Endothelial cell (in vitro differentiated cells): ENCODE results near the gene RASGRP1. TPM values are rescaled to one million over a fixed set of nuclear protein-coding genes. Genes with fewer than 3 reads are reported as not detected.

Source experiments
- DNase-seq: peaks from one replicate; pipeline ENCODE4 v3.0.0; 2021; ENCODE audit warnings: low spot score
- H3K27ac Mint-ChIP-seq: one replicate; pipeline ENCODE4 v1.8.0; 2021; ENCODE audit warnings: mixed read lengths, inconsistent platforms; ENCODE audit not compliant: unreplicated experiment
- H3K27me3 Mint-ChIP-seq: one replicate; pipeline ENCODE4 v1.8.0; 2021; ENCODE audit warnings: mild to moderate bottlenecking, moderate library complexity, mixed read lengths, inconsistent platforms; ENCODE audit not compliant: unreplicated experiment
- H3K36me3 Mint-ChIP-seq: one replicate; pipeline ENCODE4 v1.8.0; 2021; ENCODE audit warnings: mild to moderate bottlenecking, low read depth, mixed read lengths, inconsistent platforms; ENCODE audit not compliant: unreplicated experiment
- H3K4me1 Mint-ChIP-seq: one replicate; pipeline ENCODE4 v1.8.0; 2021; ENCODE audit warnings: mild to moderate bottlenecking, mixed read lengths, inconsistent platforms; ENCODE audit not compliant: unreplicated experiment
- H3K4me3 Mint-ChIP-seq: one replicate; pipeline ENCODE4 v1.8.0; 2021; ENCODE audit warnings: mild to moderate bottlenecking, mixed read lengths, inconsistent platforms; ENCODE audit not compliant: unreplicated experiment
- H3K9me3 Mint-ChIP-seq: one replicate; pipeline ENCODE4 v1.8.0; 2021; ENCODE audit warnings: mixed read lengths, inconsistent platforms; ENCODE audit not compliant: unreplicated experiment
- total RNA-seq: library from RNA; stranded (reverse); fragmentation: NEBNext Ultra II Directional; extraction: Animal tissue kit (Norgen Biotek cat#: 25700); gene quantifications from one replicate; pipeline ENCODE4 v1.2.1, GENCODE V29; 2021; ENCODE audit not compliant: unreplicated experiment
- TF ChIP-seq, protein P1 (sequence below): fragments of 200-600 bp; sonication (generic); IDR thresholded peaks from one replicate; pipeline ENCODE4 v1.5.0; 2021; ENCODE audit warnings: antibody characterized with exemption; ENCODE audit not compliant: unreplicated experiment

The RASGRP1 gene
- total RNA-seq, 1 donor from 2014 or later: 0.49 TPM

- TF ChIP-seq, protein P1, sequence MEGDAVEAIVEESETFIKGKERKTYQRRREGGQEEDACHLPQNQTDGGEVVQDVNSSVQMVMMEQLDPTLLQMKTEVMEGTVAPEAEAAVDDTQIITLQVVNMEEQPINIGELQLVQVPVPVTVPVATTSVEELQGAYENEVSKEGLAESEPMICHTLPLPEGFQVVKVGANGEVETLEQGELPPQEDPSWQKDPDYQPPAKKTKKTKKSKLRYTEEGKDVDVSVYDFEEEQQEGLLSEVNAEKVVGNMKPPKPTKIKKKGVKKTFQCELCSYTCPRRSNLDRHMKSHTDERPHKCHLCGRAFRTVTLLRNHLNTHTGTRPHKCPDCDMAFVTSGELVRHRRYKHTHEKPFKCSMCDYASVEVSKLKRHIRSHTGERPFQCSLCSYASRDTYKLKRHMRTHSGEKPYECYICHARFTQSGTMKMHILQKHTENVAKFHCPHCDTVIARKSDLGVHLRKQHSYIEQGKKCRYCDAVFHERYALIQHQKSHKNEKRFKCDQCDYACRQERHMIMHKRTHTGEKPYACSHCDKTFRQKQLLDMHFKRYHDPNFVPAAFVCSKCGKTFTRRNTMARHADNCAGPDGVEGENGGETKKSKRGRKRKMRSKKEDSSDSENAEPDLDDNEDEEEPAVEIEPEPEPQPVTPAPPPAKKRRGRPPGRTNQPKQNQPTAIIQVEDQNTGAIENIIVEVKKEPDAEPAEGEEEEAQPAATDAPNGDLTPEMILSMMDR: no peak
- Mint-ChIP-seq H3K27me3 (peaks cover 2% of the 10 kb centered on the region), H3K9me3 (no peaks in the 10 kb centered on the region), H3K4me3 (no peak overlapping the region), H3K27ac (no peak overlapping the region), H3K4me1 (peaks cover 9% of the 10 kb centered on the region), H3K36me3 (no peaks in the 10 kb centered on the region)
- DNase-seq: no peak
These were observed 26.1 kb downstream of the RASGRP1 start for GRCh38 chr15:38538328-38539007.

DNA sequence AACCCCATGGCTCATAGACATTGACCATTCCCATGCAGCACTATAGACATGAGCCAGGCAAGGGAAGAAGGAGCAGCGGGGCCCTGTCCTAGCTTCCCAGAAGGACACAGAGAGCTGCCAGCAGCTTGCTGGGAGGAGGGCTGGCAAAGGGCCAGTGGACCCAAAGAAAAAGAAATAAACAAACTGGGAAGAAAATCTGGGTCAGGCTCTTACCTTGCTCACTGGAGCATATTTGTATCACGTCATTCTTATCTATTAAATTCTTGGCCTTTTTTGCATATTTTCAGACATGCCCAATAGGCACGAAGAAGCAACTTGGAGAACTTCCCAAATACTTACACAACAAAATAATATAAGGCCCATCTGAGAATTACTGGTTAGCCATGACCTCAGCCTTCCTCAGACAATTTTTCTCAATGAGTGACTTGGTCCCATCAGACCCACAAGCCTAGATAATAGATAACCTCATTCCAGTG, 28.4 kb downstream of the RASGRP1 start:
- peaks cover 2% of the 10 kb centered on the region for H3K27me3 Mint-ChIP-seq
- no peak for DNase-seq
- TF ChIP-seq, protein P1: no peak
- no peak overlapping the region for H3K27ac Mint-ChIP-seq
- H3K36me3 Mint-ChIP-seq: no peaks in the 10 kb centered on the region
- no peaks in the 10 kb centered on the region for H3K9me3 Mint-ChIP-seq
- peaks cover 16% of the 10 kb centered on the region for H3K4me1 Mint-ChIP-seq
- H3K4me3 Mint-ChIP-seq: no peak overlapping the region

GRCh38 chr15:38535491-38536200, 29.0 kb downstream of the RASGRP1 start:
- H3K4me1 Mint-ChIP-seq: peaks cover 16% of the 10 kb centered on the region
- H3K9me3 Mint-ChIP-seq: no peaks in the 10 kb centered on the region
- peaks cover 2% of the 10 kb centered on the region for H3K27me3 Mint-ChIP-seq
- H3K4me3 Mint-ChIP-seq: no peak overlapping the region
- H3K36me3 Mint-ChIP-seq: no peaks in the 10 kb centered on the region
- no peak overlapping the region for H3K27ac Mint-ChIP-seq
- DNase-seq: no peak
- TF ChIP-seq, protein P1: no peak

DNA sequence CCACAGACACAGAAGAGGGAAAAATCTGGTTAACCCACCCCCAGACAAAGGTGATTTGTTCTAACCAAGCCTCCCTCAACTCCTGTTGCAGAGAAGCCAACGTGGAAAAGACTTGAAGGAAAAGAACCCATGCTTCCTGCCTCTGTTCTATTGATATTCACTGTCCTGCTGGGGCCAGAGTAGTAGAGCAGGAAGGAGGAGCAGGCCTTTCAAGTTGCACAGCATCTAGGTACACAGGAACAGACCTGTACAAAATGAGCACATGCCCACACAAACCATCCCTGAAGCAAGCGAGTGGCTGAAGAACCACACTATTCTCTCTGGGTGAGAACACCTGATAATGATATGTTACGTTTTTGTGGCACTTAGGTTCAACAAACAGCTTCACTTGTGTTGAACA, 29.9 kb downstream of the RASGRP1 start:
- TF ChIP-seq, protein P1: no peak
- H3K36me3 Mint-ChIP-seq: no peaks in the 10 kb centered on the region
- H3K9me3 Mint-ChIP-seq: no peaks in the 10 kb centered on the region
- no peak overlapping the region for H3K27ac Mint-ChIP-seq
- peaks cover 16% of the 10 kb centered on the region for H3K4me1 Mint-ChIP-seq
- H3K27me3 Mint-ChIP-seq: peaks cover 2% of the 10 kb centered on the region
- no peak for DNase-seq
- H3K4me3 Mint-ChIP-seq: no peak overlapping the region

GRCh38 chr15:38533926-38534325, 30.7 kb downstream of the RASGRP1 start:
- no peaks in the 10 kb centered on the region for H3K9me3 Mint-ChIP-seq
- no peak for DNase-seq
- H3K27me3 Mint-ChIP-seq: peaks cover 2% of the 10 kb centered on the region
- no peaks in the 10 kb centered on the region for H3K36me3 Mint-ChIP-seq
- no peak overlapping the region for H3K27ac Mint-ChIP-seq
- peaks cover 16% of the 10 kb centered on the region for H3K4me1 Mint-ChIP-seq
- H3K4me3 Mint-ChIP-seq: no peak overlapping the region
- TF ChIP-seq, protein P1: no peak
